ENCODE measurements around the gene CYB561D1. TPM values are rescaled to one million over a fixed set of nuclear protein-coding genes. Genes with fewer than 3 reads are reported as not detected.

The CYB561D1 gene
- total RNA-seq, 2 experiments from 2014 or later, result 12.0 to 15.0 TPM

- Histone ChIP-seq H3K4me1 (ENCODE audit: insufficient read depth, low read length) (peaks cover 50% of the 10 kb centered on the region), H3K4me3 (ENCODE audit: low read length) (no peak overlapping the region), H3K27ac (ENCODE audit: low read depth in 1 of 2, low read length in 2 of 2) (no peak overlapping the region), H3K9me3 (ENCODE audit: control insufficient read depth in 1 of 2, insufficient read depth in 1 of 2, low read length in 2 of 2) (no peaks in the 10 kb centered on the region), H3K27me3 (ENCODE audit: control insufficient read depth in 1 of 2, insufficient read depth in 2 of 2, low read length in 2 of 2) (no peaks in the 10 kb centered on the region), H3K36me3 (ENCODE audit: insufficient read depth, low read length) (peaks cover 47% of the 10 kb centered on the region)
- Mint-ChIP-seq H3K4me3 (peak overlapping the region; percentile 54), H3K4me1 (ENCODE audit: low read depth) (peaks cover 44% of the 10 kb centered on the region), H3K9me3 (no peaks in the 10 kb centered on the region), H3K27ac (no peak overlapping the region), H3K36me3 (ENCODE audit: low read depth) (peaks cover 47% of the 10 kb centered on the region), H3K27me3 (no peaks in the 10 kb centered on the region)
- intact Hi-C loops (cut with DNase I, micrococcal nuclease), result loop anchor here in 1 of 2 experiments (5.0 kb wide), 2 partner anchors 130 to 230 kb away; no protein-coding TSS in a partner anchor
- TF ChIP-seq, protein P1, sequence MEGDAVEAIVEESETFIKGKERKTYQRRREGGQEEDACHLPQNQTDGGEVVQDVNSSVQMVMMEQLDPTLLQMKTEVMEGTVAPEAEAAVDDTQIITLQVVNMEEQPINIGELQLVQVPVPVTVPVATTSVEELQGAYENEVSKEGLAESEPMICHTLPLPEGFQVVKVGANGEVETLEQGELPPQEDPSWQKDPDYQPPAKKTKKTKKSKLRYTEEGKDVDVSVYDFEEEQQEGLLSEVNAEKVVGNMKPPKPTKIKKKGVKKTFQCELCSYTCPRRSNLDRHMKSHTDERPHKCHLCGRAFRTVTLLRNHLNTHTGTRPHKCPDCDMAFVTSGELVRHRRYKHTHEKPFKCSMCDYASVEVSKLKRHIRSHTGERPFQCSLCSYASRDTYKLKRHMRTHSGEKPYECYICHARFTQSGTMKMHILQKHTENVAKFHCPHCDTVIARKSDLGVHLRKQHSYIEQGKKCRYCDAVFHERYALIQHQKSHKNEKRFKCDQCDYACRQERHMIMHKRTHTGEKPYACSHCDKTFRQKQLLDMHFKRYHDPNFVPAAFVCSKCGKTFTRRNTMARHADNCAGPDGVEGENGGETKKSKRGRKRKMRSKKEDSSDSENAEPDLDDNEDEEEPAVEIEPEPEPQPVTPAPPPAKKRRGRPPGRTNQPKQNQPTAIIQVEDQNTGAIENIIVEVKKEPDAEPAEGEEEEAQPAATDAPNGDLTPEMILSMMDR (IDR thresholded peaks at IDR 0.05), result no peak
- POLR2A ChIA-PET, result interaction anchor here (1.7 to 22.6 kb wide), 6 partner anchors 9 to 67 kb away, joined by 7 to 318 read pairs (median 17); partner anchors contain the start of genes AMIGO1 and ATXN7L2
- CTCF ChIA-PET, result interaction anchor here (1.6 to 24.2 kb wide), 6 partner anchors 9 to 67 kb away, joined by 5 to 474 read pairs (median 20); partner anchors contain the start of genes ATXN7L2 and PSMA5
- DNase-seq (no peak), ATAC-seq (ENCODE audit: poor library complexity) (no peak)
Measured at GRCh38 chr1:109492779-109493178, 1.1 kb upstream of the CYB561D1 start.

DNA sequence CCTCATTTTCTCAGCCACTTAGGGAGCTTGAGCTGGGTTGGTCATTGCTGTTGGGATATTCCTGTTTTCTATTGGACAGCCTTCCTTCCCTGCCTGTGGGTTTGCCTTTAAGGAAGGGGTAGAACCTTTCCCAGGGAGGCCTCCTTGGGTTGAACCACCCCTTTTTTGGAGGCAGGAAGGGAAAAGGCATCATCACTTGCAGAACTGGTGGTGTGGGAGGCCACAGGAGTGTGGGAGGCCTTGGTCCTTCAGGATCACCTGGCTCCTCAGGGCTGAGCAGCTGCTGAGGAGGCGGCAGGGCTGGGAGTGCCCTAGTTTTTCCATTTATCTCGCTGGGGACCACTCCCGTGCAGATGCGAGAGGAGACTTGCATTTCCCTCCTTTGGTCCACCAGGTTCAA lies 667 bp upstream of the CYB561D1 start:
- CTCF ChIA-PET, result interaction anchor here (1.2 to 24.2 kb wide), 7 partner anchors 10 to 68 kb away, joined by 5 to 474 read pairs (median 11); partner anchors contain the start of genes ATXN7L2, GNAI3 and PSMA5
- Mint-ChIP-seq H3K27ac (peak overlapping the region; percentile 88), H3K4me1 (ENCODE audit: low read depth) (peaks cover 49% of the 10 kb centered on the region), H3K36me3 (ENCODE audit: low read depth) (peaks cover 48% of the 10 kb centered on the region), H3K27me3 (no peaks in the 10 kb centered on the region), H3K4me3 (peak overlapping the region; percentile 97), H3K9me3 (no peaks in the 10 kb centered on the region)
- peaks cover 46% of the 10 kb centered on the region for H3K36me3 ChIP-seq (ENCODE audit: insufficient read depth, low read length)
- H3K4me1 ChIP-seq (ENCODE audit: insufficient read depth, low read length), result peaks cover 55% of the 10 kb centered on the region
- ATAC-seq (ENCODE audit: poor library complexity) (no peak), DNase-seq (no peak)
- no peak overlapping the region for H3K27ac ChIP-seq (ENCODE audit: low read depth in 1 of 2, low read length in 2 of 2)
- no peaks in the 10 kb centered on the region for H3K9me3 ChIP-seq (ENCODE audit: control insufficient read depth in 1 of 2, insufficient read depth in 1 of 2, low read length in 2 of 2)
- intact Hi-C loops (cut with DNase I, micrococcal nuclease), result loop anchor here in 1 of 2 experiments (5.0 kb wide), 2 partner anchors 129 to 231 kb away; no protein-coding TSS in a partner anchor
- H3K27me3 ChIP-seq (ENCODE audit: control insufficient read depth in 1 of 2, insufficient read depth in 2 of 2, low read length in 2 of 2), result no peaks in the 10 kb centered on the region
- POLR2A ChIA-PET, result interaction anchor here (0.8 to 22.6 kb wide), 8 partner anchors 9 to 541 kb away, joined by 4 to 318 read pairs (median 17); partner anchors contain the start of genes AMIGO1, ATXN7L2, GNAI3 and STRIP1
- no peak overlapping the region for H3K4me3 ChIP-seq (ENCODE audit: low read length)
- TF ChIP-seq, protein P1 (IDR thresholded peaks at IDR 0.05), result no peak

DNA sequence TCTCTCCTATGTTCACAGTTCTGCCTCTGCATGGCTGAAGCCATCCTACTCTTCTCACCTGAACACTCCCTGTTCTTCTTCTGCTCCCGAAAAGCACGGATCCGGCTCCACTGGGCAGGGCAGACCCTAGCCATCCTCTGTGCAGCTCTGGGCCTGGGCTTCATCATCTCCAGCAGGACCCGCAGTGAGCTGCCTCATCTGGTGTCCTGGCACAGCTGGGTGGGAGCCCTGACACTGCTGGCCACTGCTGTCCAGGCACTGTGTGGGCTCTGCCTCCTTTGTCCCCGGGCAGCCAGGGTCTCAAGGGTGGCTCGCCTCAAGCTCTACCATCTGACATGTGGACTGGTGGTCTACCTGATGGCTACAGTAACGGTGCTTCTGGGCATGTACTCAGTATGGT lies 1.8 kb downstream of the CYB561D1 start:
- H3K27me3 ChIP-seq (ENCODE audit: control insufficient read depth in 1 of 2, insufficient read depth in 2 of 2, low read length in 2 of 2), result no peaks in the 10 kb centered on the region
- DNase-seq (no peak), ATAC-seq (ENCODE audit: poor library complexity) (no peak)
- peaks cover 78% of the 10 kb centered on the region for H3K4me1 ChIP-seq (ENCODE audit: insufficient read depth, low read length)
- no peaks in the 10 kb centered on the region for H3K9me3 ChIP-seq (ENCODE audit: control insufficient read depth in 1 of 2, insufficient read depth in 1 of 2, low read length in 2 of 2)
- Mint-ChIP-seq H3K27me3 (no peaks in the 10 kb centered on the region), H3K36me3 (ENCODE audit: low read depth) (peaks cover 60% of the 10 kb centered on the region), H3K4me3 (peak overlapping the region; percentile 97), H3K9me3 (no peaks in the 10 kb centered on the region), H3K4me1 (ENCODE audit: low read depth) (peaks cover 67% of the 10 kb centered on the region), H3K27ac (peak overlapping the region; percentile 88)
- CTCF ChIA-PET, result interaction anchor here (24.2 kb wide), 1 partner anchor 35 kb away, joined by 474 read pairs; no protein-coding TSS in a partner anchor
- peaks cover 47% of the 10 kb centered on the region for H3K36me3 ChIP-seq (ENCODE audit: insufficient read depth, low read length)
- H3K4me3 ChIP-seq (ENCODE audit: low read length), result no peak overlapping the region
- no peak overlapping the region for H3K27ac ChIP-seq (ENCODE audit: low read depth in 1 of 2, low read length in 2 of 2)
- POLR2A ChIA-PET, result interaction anchor here (3.2 to 22.6 kb wide), 2 partner anchors 11 to 35 kb away, joined by 21 to 318 read pairs; partner anchors contain the start of gene ATXN7L2
- intact Hi-C loops (cut with DNase I, micrococcal nuclease), result loop anchor here in 1 of 2 experiments (2.0 kb wide), 1 partner anchor 15 kb away; no protein-coding TSS in a partner anchor
- TF ChIP-seq, protein P1 (IDR thresholded peaks at IDR 0.05), result no peak
